ENCODE measurements around the gene ATG2A. TPM values are rescaled to one million over a fixed set of nuclear protein-coding genes. Genes with fewer than 3 reads are reported as not detected.

ATG2A gene
- total and polyA plus RNA-seq, 9 of the 15 experiments (the other 6 are each of a cell fraction or from before 2014, with no cell fraction given), result 0.25 to 45.9 (median 5.2) TPM

DNA sequence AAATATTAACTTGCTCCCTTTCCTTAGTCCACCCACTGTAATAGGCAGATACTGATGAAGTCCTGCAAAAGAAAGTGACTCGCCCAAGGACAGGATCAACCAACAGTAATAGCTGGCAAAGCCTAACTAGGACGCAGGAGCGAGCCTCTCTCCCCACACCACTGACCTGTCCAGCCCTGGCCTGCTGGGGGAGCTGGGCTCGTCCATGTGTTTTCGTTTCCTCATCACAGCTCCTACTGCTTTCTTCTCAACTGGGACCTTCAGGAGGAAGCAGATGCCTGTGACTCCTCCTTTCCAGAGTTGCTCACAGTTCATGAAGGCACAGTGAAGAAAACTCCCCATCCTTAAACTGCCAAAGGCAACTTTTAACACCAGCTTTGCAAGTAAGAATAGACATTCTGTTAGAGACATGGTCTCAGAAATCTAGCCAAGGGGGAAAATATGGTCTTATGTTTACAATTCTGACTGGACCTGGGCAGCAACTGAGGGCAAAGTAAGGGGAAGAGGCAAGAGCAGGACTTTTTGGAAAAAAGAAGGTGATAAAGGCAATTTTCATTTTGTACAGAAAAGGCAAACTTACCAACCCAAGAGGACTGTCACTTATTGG is 30.3 kb upstream of the ATG2A start (continued):
- TF ChIP-seq, protein P1, sequence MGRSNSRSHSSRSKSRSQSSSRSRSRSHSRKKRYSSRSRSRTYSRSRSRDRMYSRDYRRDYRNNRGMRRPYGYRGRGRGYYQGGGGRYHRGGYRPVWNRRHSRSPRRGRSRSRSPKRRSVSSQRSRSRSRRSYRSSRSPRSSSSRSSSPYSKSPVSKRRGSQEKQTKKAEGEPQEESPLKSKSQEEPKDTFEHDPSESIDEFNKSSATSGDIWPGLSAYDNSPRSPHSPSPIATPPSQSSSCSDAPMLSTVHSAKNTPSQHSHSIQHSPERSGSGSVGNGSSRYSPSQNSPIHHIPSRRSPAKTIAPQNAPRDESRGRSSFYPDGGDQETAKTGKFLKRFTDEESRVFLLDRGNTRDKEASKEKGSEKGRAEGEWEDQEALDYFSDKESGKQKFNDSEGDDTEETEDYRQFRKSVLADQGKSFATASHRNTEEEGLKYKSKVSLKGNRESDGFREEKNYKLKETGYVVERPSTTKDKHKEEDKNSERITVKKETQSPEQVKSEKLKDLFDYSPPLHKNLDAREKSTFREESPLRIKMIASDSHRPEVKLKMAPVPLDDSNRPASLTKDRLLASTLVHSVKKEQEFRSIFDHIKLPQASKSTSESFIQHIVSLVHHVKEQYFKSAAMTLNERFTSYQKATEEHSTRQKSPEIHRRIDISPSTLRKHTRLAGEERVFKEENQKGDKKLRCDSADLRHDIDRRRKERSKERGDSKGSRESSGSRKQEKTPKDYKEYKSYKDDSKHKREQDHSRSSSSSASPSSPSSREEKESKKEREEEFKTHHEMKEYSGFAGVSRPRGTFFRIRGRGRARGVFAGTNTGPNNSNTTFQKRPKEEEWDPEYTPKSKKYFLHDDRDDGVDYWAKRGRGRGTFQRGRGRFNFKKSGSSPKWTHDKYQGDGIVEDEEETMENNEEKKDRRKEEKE (IDR thresholded peaks at IDR 0.05; ENCODE audit: borderline replicate concordance in 1 of 2, control insufficient read depth in 1 of 2, low read depth in 2 of 2, low read length in 1 of 2), result no peak
- no peak for TF ChIP-seq TGIF2 (CRISPR knock-in tag; IDR thresholded peaks at IDR 0.05)

DNA sequence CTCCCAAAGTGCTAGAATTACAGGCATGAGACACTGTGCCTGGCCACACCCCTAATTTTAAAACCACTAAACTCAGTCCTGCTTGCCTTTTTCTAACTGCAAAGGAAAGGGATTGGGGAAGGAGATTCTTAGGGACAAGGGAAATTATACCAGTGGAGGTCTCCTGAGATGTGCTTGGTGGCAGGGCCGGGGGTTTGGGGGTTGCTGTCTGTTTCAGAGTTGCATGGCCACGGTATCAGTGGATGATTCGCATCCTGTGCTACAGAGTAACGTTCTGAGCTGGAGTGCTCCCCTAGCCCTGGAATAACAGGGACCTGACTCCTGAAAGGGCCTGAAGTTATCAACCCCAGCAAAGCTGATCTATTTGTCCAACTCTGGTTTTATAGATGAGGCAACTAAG is 19.5 kb upstream of the ATG2A start:
- in situ Hi-C loops (cut with MboI), result no loop called here
- DNase-seq (ENCODE audit: extremely low read depth in 1 of 4, low spot score in 3 of 4) (no peak), FAIRE-seq (no peak), ATAC-seq (no peak; the same call in 1 of the 3 replicates)
- no peak overlapping the region for H3K4me2 ChIP-seq (ENCODE audit: insufficient read depth, low read length)
- no TSS peak for BruUV-seq (replicated peaks)
- WGBS (ENCODE audit: insufficient coverage, low coverage, missing lambda C conversion rate), result 46% methylated on average over 4 of the region's 4 CpGs
- TF ChIP-seq STAT5B (CRISPR knock-in tag; IDR thresholded peaks at IDR 0.05) (no peak), FOXM1 (IDR thresholded peaks at IDR 0.05; ENCODE audit: low read depth) (no peak), FOXM1 (CRISPR knock-in tag; IDR thresholded peaks at IDR 0.05; ENCODE audit: low read depth) (no peak), POLR2A (conservative IDR thresholded peaks at IDR 0.05) (no peak), NONO (IDR thresholded peaks at IDR 0.05; ENCODE audit: low read depth in 2 of 2, low read length in 1 of 2) (no peak)
- no peaks in the 10 kb centered on the region; the same call in 1 of the 2 replicates for H4K20me1 ChIP-seq (replicated peaks; ENCODE audit: control insufficient read depth, insufficient read depth, low read length)
- H3K79me2 ChIP-seq (ENCODE audit: control insufficient read depth, insufficient read depth, low read length), result no peaks in the 10 kb centered on the region
- intact Hi-C loops (cut with micrococcal nuclease), result no loop called here
- POLR2A ChIA-PET, result interaction anchor here (0.6 to 2.3 kb wide), 8 partner anchors 9 to 176 kb away, joined by 3 to 8 read pairs (median 4); partner anchors contain the start of gene SAC3D1
- H3K27ac ChIP-seq (ENCODE audit: extremely low read depth, low read depth, low read length), result no peak overlapping the region
- no peak overlapping the region; a peak in 1 of 4 replicates for H3K9ac ChIP-seq (ENCODE audit: insufficient read depth in 1 of 2, low read depth in 2 of 2, low read length in 2 of 2)
- no peaks in the 10 kb centered on the region for H3K9me1 ChIP-seq (ENCODE audit: control insufficient read depth, insufficient read depth, low read length)
- no peak overlapping the region for H3K4me3 ChIP-seq
- no peak overlapping the region for H2AFZ ChIP-seq (ENCODE audit: low read depth, low read length)
- CTCF ChIA-PET (ENCODE audit: low intra/inter-chr PET ratio), result no interaction called here
- peaks cover 8 to 28% of the 10 kb centered on the region in 2 experiments; a peak in 4 of 5 replicates for H3K4me1 ChIP-seq (replicated peaks in 1 of 2; ENCODE audit: control insufficient read depth in 2 of 2, insufficient read depth in 2 of 2, low read length in 2 of 2)
- 0 out of 3 replicates have a peak, but pooled peaks cover 3% of the 10 kb centered on the region for H3K36me3 ChIP-seq (ENCODE audit: control insufficient read depth, insufficient read depth, low read length)
- no peaks in the 10 kb centered on the region for H3K9me3 ChIP-seq (replicated peaks; ENCODE audit: control insufficient read depth, insufficient read depth, low read depth, low read length)
- no peaks in the 10 kb centered on the region; a peak in 1 of 5 replicates for H3K27me3 ChIP-seq (ENCODE audit: control insufficient read depth in 2 of 2, insufficient read depth in 2 of 2, low read length in 2 of 2)

Measured in K562 (cell line).